OCI-LY7 (cell line): ENCODE measurements around the gene TMEM89. TPM values are rescaled to one million over a fixed set of nuclear protein-coding genes. Genes with fewer than 3 reads are reported as not detected.
A peak's percentile ranks its signal among the peaks of the same experiment; 100 is the strongest.

Source experiments
- BruUV-seq: library from RNA; stranded (reverse); fragments of 400-500 nt; replicated peaks from 2 replicates; lab custom pipeline; 2021; lab: Mats Ljungman, UMichigan
- CTCF ChIA-PET: fragments of 300-600 bp; sonication (Branson Sonifier 250); formaldehyde crosslinking; loops from one replicate; lab custom pipeline; 2022; ENCODE audit warnings: antibody characterized with exemption; ENCODE audit not compliant: unreplicated experiment; lab: Charles Lee
- POLR2A ChIA-PET: fragments of 300-600 bp; sonication (Branson Sonifier 250); formaldehyde crosslinking; loops from one replicate; lab custom pipeline; 2022; ENCODE audit warnings: antibody characterized with exemption; lab: Charles Lee
- DNase-seq: peaks from one replicate; pipeline ENCODE4 v3.0.0-alpha.2; 2015; ENCODE audit warnings: low spot score
- H2AFZ ChIP-seq: fragments of 200-600 bp; sonication (generic), shearing (Covaris generic); 2 replicates; pipeline ENCODE4 v1.6.1; 2014; ENCODE audit warnings: mild to moderate bottlenecking, antibody characterized with exemption, low read length, moderate library complexity
- H3K27ac ChIP-seq: fragments of 200-600 bp; sonication (generic); 2 replicates; pipeline ENCODE4 v1.5.1; 2014; ENCODE audit warnings: mixed run types, low read depth, mild to moderate bottlenecking, moderate library complexity, low read length, inconsistent platforms; ENCODE audit not compliant: poor library complexity, severe bottlenecking
- H3K36me3 ChIP-seq: fragments of 200-600 bp; sonication (generic); 2 replicates; pipeline ENCODE4 v1.6.1; 2014; ENCODE audit warnings: mild to moderate bottlenecking, antibody characterized with exemption, low read length, moderate library complexity, mixed read lengths; ENCODE audit not compliant: insufficient read depth
- H3K4me1 ChIP-seq: fragments of 200-600 bp; sonication (generic); 2 replicates; pipeline ENCODE4 v1.5.1; 2014; ENCODE audit warnings: mild to moderate bottlenecking, low read length; ENCODE audit not compliant: insufficient read depth, poor library complexity, severe bottlenecking
- H3K4me2 ChIP-seq: fragments of 200-600 bp; sonication (generic); 2 replicates; pipeline ENCODE4 v1.6.1; 2014; ENCODE audit warnings: mild to moderate bottlenecking, low read length
- H3K4me3 ChIP-seq: fragments of 200-600 bp; sonication (generic); 2 replicates; pipeline ENCODE4 v1.5.1; 2014; ENCODE audit warnings: mild to moderate bottlenecking, low read depth, low read length; ENCODE audit not compliant: poor library complexity, severe bottlenecking
- H3K79me2 ChIP-seq: fragments of 200-600 bp; sonication (generic); 2 replicates; pipeline ENCODE4 v1.6.1; 2016; ENCODE audit warnings: low read depth, mild to moderate bottlenecking, low read length, moderate library complexity, mixed read lengths; ENCODE audit not compliant: insufficient read depth
- H3K9me2 ChIP-seq: fragments of 200-600 bp; sonication (generic); 2 replicates; pipeline ENCODE4 v1.6.1; 2016; ENCODE audit warnings: mild to moderate bottlenecking, low read length, mixed read lengths; ENCODE audit not compliant: insufficient read depth
- H3K9me3 ChIP-seq: fragments of 200-600 bp; sonication (generic); 2 replicates; pipeline ENCODE4 v1.6.1; 2014; ENCODE audit warnings: mild to moderate bottlenecking, mixed run types, low read length, mixed read lengths
- H4K20me1 ChIP-seq: fragments of 200-600 bp; sonication (generic); 2 replicates; pipeline ENCODE4 v1.6.1; 2014; ENCODE audit warnings: mild to moderate bottlenecking, antibody characterized with exemption, low read length, moderate library complexity, mixed read lengths; ENCODE audit not compliant: insufficient read depth
- CTCF ChIP-seq: fragments of 200-600 bp; sonication (generic); conservative IDR thresholded peaks from 2 replicates; pipeline ENCODE4 v1.5.1; 2014; ENCODE audit warnings: mild to moderate bottlenecking, antibody characterized with exemption, low read length, moderate library complexity, mixed read lengths
- EZH2phosphoT487 ChIP-seq: fragments of 200-600 bp; sonication (generic); IDR thresholded peaks from 2 replicates; pipeline ENCODE4 v1.6.1; 2018; ENCODE audit warnings: low read depth, borderline replicate concordance, mild to moderate bottlenecking, mixed run types, antibody characterized with exemption, low read length, moderate library complexity, mixed read lengths
- intact Hi-C: fragments of 100-400 bp; cut with micrococcal nuclease; formaldehyde crosslinking; loops from one replicate; pipeline ENCODE4 v1.10.0; 2022; ENCODE audit not compliant: unreplicated experiment
- total RNA-seq, 2 experiments: library from RNA; depleted of rRNA in 1 of 2; stranded (reverse); fragments of >200 nt in 1 of 2; shearing (Covaris generic) in 1 of 2; gene quantifications; 2 replicates each; pipeline ENCODE4 v1.2.3, GENCODE V29; 2014 to 2022

TMEM89 gene
- total RNA-seq, 2 experiments from 2014 or later: 1.6 TPM; not detected in 1

GRCh38 chr3:48652923-48653715 lies 31.6 kb upstream of the TMEM89 start:
- H3K9me3 ChIP-seq: no peaks in the 10 kb centered on the region
- ChIA-PET POLR2A (interaction anchor here (0.6 kb wide), 1 partner anchor 16 kb away, joined by 5 read pairs; no protein-coding TSS in a partner anchor), CTCF (no interaction called here)
- no peak overlapping the region for H3K27ac ChIP-seq
- H3K36me3 ChIP-seq: no peaks in the 10 kb centered on the region
- H3K79me2 ChIP-seq: no peaks in the 10 kb centered on the region
- BruUV-seq: no TSS peak
- no peaks in the 10 kb centered on the region for H4K20me1 ChIP-seq
- no peak overlapping the region for H3K4me3 ChIP-seq
- peak; percentile 28 for DNase-seq
- H2AFZ ChIP-seq: no peak overlapping the region
- intact Hi-C loops: no loop called here
- H3K9me2 ChIP-seq: no peaks in the 10 kb centered on the region
- TF ChIP-seq EZH2phosphoT487 (no peak), CTCF (no peak)
- H3K4me1 ChIP-seq: peaks cover 4% of the 10 kb centered on the region
- H3K4me2 ChIP-seq: no peak overlapping the region

GRCh38 chr3:48651771-48652170 lies 30.2 kb upstream of the TMEM89 start:
- TF ChIP-seq CTCF: no peak
- TF ChIP-seq EZH2phosphoT487: no peak
- no peak for DNase-seq
- ChIA-PET CTCF (no interaction called here), POLR2A (no interaction called here)
- no TSS peak for BruUV-seq
- Histone ChIP-seq H3K9me3 (no peaks in the 10 kb centered on the region), H4K20me1 (no peaks in the 10 kb centered on the region), H3K4me1 (peaks cover 4% of the 10 kb centered on the region), H3K4me2 (no peak overlapping the region), H3K9me2 (no peaks in the 10 kb centered on the region), H3K4me3 (no peak overlapping the region), H2AFZ (no peak overlapping the region), H3K36me3 (no peaks in the 10 kb centered on the region), H3K79me2 (no peaks in the 10 kb centered on the region), H3K27ac (no peak overlapping the region)
- intact Hi-C loops: no loop called here

DNA sequence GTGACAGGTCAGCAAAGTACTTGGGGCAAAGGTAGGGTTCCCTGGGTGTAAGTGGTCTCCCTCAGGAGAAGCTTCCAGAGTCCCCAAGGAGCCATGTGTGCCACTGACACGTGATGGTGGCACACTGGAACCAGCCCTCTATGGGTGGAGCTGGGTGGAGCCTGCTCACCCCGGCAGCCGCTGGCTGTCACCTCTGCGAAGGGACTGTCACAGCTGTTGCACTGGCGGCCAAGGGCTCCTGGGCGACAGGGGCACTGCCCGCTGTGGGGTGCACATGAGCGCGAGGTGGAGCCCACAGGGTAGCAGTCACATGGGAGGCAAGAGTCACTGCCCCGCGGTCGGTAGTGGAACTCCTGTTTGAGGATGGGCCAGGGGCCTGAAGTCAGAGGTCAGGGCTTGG lies 29.2 kb upstream of the TMEM89 start:
- no peaks in the 10 kb centered on the region for H3K4me1 ChIP-seq
- no peaks in the 10 kb centered on the region for H3K9me2 ChIP-seq
- intact Hi-C loops: no loop called here
- H3K4me2 ChIP-seq: no peak overlapping the region
- no peak overlapping the region for H2AFZ ChIP-seq
- H3K27ac ChIP-seq: no peak overlapping the region
- H3K9me3 ChIP-seq: no peaks in the 10 kb centered on the region
- no peak for DNase-seq
- H3K79me2 ChIP-seq: no peaks in the 10 kb centered on the region
- no peaks in the 10 kb centered on the region for H3K36me3 ChIP-seq
- TF ChIP-seq CTCF (no peak), EZH2phosphoT487 (no peak)
- ChIA-PET CTCF (interaction anchor here (0.6 kb wide), 2 partner anchors 12 to 140 kb away, joined by 5 to 6 read pairs; no protein-coding TSS in a partner anchor), POLR2A (no interaction called here)
- no peaks in the 10 kb centered on the region for H4K20me1 ChIP-seq
- BruUV-seq: no TSS peak
- no peak overlapping the region for H3K4me3 ChIP-seq
